Measurements from ENCODE around the gene SIX2.

SIX2 gene

DNA sequence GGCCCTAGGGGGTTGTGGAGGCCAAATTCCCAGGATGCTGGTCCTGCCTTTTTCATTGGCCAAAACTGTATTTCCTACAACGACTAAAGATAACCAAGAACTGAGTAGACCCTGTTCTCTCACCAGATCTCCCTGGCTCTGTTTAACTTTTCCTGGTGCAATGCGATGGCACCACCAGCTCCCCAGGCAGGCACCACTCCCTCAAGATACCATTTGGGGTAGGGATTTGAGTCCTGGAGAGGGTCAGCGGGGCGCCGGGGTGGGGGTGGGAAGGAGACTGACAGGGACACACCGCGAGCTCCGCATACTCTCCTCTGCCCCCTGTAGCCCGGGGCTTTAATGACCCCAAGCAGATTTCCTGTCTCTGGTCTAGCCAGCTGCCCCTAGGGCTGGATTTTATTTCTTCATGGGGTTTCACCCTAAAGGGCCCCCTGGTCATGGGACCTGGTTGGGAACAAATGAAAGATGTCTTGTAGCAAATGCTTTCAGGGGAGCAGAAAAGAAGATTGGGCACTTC is 7.3 kb downstream of the SIX2 start:
- DNase-seq (ENCODE audit: low read depth in 2 of 2) = no peak

DNA sequence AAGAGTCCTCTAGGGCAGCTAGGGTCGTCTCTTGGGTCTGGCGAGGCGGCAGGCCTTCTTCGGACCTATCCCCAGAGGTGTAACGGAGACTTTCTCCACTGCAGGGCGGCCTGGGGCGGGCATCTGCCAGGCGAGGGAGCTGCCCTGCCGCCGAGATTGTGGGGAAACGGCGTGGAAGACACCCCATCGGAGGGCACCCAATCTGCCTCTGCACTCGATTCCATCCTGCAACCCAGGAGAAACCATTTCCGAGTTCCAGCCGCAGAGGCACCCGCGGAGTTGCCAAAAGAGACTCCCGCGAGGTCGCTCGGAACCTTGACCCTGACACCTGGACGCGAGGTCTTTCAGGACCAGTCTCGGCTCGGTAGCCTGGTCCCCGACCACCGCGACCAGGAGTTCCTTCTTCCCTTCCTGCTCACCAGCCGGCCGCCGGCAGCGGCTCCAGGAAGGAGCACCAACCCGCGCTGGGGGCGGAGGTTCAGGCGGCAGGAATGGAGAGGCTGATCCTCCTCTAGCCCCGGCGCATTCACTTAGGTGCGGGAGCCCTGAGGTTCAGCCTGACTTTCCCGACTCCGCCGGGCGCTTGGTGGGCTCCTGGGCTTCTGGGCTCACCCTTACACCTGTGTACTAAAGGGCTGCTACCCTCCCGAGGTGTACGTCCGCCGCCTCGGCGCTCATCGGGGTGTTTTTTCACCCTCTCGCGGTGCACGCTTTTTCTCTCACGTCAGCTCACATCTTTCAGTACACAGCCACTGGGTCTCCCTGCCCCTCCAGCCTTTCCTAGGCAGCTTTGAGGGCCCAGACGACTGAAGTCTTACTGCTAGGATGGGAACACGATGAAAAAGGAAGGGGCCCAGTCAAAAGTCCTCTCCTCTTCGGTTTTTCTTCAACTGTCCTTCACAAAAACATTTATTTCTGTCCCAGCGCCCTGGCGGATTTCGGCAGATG is 8.1 kb downstream of the SIX2 start:
- no peak for DNase-seq (ENCODE audit: low read depth in 2 of 2)

DNA sequence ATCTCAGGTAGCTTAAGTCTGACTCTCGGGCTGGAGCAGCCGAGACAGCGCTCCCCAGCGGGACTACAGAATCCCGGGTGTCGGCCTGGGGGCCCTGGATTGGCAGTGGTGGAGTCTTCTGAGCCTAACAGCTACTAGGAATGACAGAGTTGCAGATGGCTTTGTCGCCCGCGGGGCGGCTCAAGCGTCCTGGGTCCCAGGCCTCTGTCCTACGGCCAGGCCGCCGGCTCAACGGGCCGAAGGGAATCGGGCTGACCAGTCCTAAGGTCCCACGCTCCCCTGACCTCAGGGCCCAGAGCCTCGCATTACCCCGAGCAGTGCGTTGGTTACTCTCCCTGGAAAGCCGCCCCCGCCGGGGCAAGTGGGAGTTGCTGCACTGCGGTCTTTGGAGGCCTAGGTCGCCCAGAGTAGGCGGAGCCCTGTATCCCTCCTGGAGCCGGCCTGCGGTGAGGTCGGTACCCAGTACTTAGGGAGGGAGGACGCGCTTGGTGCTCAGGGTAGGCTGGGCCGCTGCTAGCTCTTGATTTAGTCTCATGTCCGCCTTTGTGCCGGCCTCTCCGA is 8.8 kb downstream of the SIX2 start:
- no peak for DNase-seq (ENCODE audit: low read depth in 2 of 2)

DNA sequence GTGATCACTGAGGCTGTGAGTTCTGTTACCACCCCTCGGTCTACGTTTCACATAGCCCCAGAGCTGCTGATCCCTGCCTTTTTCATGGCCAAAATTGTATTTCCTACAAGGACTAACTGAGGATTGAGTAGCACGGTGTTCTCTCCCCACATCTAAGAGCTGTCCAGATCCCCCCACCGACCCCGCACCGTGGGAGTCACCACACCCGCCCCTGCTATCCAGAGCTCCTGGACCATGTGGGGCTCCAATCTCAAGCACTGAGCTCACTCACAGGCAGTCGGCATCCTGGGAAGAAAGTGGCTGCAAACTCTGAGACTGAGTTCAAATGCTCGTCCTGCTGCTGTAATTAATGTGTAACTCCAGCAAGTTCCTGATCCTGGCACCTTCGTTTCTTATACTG is 9.7 kb downstream of the SIX2 start:
- DNase-seq (ENCODE audit: low read depth in 2 of 2) = no peak

DNA sequence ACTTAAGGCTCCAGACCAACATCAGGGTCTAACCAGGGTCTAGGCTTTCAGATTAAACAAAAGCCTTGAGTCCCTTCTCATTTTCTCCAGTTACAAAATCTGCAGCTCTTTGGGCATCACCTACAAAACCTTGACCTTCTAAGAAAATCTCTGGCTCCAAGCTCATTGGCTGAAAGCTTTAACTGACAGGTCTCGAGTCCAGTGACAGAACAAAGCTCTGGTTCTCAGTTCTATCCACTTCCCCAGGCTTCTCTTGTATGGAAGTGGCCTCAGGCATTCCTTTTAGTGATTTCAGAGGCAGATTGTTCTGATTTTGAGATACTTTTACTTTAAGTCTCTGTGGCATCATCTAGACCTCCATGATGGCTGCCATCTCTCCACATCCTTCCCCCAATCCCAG is 11.3 kb downstream of the SIX2 start:
- DNase-seq (ENCODE audit: low read depth in 2 of 2) = no peak

DNA sequence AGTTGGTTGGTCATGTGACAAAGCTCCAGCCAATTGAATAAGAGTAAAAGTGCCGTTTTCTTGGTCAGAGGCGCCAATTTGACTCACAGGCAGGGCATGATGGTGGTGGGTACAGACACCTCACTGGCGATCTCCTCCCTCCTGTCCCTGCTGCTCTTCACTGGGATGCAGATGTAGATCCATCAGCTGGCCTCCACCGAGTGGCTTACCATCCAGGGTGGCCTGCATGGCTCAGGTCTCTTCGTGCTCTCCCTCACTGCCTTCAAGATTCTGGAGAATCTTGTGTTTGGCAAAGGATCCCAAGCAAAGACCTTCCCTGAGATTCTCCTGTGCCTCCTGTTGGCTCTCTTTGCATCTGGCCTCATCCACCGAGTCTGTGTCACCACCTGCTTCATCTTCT is 12.9 kb downstream of the SIX2 start:
- no peak for DNase-seq (ENCODE audit: low read depth in 2 of 2)

DNA sequence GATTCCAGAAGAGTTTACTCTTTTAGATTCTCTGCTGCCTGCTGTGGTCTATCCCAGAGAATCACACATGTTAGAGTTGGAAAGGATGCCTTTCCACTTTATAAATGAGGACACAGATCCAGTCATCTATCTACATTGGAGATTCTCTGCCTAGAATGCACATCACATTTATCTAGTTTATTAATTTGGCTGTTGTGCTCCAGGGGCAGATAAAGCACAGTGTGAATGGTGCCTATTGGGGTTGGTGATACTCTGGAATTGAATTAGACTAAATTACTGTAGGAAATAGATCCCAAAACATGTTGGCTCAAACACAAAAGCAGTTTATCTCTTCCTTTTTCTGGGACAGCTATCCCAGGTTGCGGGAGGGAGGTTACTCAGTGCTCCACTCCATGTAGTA is 14.9 kb downstream of the SIX2 start:
- no peak for DNase-seq (ENCODE audit: low read depth in 2 of 2)

DNA sequence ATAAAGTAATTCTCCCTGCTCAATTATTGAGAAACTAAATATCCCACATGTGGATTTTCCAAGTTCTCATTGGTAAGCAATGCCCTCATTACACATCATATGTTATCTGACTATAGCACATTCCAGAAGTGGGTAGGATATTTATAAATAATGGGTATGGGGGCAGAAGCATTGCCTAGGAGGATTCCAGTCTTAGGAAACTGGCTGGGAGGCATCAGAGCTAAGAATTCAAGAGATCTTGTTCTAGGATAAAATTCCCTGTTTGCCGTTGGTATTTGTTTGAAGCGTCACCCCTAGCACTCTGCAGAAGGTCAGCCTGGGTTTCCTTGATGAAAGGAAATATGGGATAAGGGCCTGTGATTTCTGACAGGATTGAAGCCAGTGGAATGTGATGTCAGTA is 20.1 kb downstream of the SIX2 start:
- DNase-seq (ENCODE audit: low read depth in 2 of 2) = no peak

DNA sequence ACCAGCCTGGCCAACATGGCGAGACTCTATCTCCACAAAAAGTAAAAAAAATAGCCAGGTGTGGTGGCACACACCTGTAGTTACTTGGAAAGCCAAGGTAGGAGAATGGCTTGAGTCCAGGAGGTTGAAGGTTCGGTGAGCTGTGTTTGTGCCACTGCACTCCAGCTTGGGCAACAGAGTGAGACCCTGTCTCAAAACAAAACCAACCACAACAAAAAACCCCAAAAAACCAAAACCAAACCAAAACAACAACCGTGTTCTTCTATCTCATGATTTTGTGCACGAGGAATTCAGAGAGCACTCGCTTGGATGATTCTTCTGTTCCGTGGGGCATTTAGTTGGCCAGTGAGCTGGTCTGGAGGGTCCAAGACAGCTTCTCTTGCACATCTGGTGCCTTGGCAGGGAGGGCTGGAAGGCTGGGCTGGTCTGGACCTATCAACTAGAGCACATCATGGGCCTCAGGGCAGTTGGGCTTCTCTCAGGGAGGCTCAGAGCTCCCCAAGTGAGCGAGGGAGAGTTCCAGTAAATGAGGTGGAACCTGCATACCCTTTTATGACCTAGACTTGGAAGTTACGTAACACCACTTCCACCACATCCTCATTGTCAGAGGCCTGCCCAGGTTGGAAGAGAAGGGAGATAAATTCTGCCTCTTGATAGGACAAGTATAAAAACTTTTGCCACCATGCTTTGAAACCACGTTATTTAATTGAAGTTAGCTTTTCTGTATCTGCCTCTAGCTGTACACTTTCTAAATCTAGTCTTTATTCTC is 25.2 kb downstream of the SIX2 start:
- no peak for DNase-seq (ENCODE audit: low read depth in 2 of 2)

DNA sequence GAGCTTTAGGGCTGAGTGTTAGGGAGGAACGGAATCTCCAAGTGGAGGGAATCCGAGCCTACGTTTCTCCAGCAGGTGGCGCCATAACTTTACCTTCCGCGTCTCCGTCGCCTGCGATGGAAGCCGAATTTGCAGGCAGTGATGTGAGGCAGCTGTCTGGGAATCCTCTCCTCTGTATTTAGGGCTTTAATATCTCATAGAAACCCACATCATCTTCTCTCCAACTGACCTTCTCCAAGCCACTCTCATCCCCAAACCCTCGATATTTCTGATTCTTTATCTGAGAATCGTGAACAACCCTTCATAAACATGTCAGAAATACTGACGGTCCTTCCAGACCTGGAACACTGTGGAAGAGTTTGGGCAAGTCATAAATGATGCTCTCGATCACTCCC is 27.5 kb downstream of the SIX2 start:
- peak; percentile 30 to 37 for DNase-seq (ENCODE audit: low read depth in 2 of 2)

DNA sequence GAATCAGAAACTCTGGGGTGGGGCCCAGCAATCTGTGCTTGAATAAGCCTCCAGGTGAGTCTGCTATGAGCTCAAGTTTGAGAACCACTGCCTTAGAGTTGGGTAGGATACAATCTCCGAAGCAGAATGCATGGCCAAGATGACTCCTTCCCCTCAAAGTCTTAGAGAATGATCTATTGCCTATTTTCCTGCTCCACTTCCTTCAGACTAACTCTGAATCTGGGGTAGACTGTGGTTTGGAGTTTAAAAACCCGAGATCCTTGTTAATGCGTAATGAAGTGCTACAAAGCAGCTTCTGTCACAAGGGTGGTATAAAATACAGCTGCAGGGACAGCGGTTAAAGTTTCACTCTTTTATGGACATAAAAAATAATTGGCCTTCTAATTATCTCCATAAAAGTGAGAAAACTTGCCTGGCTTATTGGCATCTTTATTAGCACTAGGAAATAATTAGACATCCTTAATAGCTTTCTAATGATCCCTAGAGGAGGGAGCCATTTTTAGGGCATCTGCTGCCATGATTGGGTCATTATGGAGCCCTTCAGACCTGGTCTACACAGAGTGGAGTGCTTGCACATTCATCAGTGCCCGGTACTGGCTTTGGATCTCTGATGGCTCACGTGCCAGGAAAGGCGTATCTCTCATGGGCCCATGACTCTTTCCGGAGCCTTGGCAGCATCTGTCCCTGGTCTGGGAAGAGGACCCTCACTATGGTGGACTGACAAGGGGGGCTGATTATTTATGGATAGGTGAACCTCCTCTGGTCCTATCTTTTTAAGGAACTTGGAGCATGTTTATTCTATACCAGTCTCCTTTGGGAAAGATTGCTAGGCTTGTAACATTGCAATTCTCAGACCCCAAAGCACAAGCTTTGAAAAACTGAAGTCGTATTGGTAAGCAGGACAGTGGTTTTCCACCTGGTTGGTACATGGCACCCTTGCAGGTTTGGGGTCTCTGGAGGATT is 28.2 kb downstream of the SIX2 start:
- DNase-seq (ENCODE audit: low read depth in 2 of 2) = no peak

DNA sequence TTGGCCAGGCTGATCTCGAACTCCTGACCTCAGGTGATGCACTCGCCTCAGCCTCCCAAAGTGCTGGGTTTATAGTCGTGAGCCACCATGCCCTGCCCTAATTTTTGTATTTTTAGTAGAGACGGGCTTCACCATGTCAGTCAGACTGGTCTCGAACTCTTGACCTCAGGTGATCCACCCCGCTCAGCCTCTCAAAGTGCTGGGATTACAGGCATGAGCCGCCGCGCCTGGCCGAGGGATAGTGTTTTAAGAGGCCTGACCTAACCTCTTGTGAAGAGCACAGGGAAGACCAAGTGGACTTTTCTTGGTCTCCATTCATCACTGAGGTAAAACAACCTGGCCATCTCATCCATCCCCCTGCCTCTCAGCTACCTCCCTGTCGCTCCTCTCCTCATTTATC is 29.7 kb downstream of the SIX2 start:
- DNase-seq (ENCODE audit: low read depth in 2 of 2) = no peak

DNA sequence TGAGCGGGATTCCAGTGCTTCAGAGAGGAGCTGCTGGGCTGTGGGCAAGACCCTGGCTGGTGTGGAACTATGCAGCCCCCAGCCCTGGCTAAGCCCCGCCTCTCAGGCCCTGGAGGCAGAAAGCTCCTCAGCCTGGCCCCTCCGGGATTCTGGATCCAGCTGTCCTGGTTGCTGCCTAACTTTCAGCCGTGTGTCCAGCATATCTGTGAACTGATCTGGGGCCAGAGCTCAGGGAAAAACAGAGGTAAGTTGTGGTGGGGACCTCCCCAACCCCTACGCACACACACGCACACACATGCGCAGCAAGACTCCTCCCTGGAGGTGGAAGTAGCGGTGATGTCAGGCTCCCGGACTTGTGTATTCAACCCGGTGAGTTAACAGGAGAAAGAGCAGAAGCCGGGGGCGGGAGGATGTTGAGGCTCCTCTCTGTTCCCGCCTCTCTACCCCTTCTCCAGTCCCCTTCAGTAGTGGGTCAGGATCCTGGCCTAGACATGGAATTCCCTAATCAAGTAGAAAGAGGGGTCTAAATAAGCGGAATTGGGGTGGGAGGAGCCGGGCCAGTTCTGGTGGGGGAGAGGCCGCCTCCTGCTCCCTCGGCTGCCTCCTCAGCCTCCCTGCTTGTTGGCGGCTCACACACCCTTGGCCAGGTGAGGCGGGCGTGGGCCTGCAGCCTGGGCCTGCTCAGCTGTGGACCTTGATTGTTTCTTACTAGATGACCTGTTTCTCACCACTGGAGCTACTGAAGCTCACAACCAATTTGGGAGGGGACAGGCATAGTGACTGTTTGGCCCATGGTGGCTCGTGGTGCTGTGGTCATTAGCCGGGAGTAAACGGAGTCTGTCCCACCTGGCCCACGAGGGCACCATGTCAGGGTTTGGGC is 33.4 kb downstream of the SIX2 start:
- DNase-seq (ENCODE audit: low read depth in 2 of 2) = no peak

DNA sequence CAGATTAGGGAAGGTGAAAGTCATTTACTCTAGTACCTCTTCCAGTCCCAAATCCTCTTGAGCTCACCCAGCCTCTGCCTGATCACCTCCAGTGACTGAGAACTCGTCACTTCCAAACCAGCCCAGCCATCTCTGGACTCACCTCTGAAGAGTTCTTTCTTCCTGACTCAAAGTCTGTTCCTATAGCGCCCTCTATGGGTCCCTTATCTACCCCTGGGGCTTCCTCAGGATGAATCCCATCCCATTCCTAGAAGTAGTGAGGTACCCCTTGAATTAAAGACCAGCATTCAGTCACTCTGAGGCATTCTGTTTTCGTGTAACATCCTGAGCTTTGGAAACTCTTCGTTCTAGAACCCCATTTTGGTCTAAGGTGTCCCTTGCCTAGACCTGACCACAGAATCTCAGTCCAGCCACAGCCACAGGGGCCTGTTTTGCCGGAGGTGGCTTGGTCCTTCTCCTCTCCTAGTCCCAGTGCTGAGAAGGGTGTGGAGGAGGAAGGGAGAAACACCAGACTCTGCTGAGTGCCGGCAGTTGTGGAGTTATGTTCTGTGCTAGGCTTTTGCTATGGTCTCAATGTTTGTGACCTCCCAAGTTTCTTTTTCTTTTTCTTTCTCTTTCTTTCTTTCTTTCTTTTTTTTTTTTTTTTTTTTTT is 35.1 kb downstream of the SIX2 start:
- DNase-seq (ENCODE audit: low read depth in 2 of 2) = no peak

DNA sequence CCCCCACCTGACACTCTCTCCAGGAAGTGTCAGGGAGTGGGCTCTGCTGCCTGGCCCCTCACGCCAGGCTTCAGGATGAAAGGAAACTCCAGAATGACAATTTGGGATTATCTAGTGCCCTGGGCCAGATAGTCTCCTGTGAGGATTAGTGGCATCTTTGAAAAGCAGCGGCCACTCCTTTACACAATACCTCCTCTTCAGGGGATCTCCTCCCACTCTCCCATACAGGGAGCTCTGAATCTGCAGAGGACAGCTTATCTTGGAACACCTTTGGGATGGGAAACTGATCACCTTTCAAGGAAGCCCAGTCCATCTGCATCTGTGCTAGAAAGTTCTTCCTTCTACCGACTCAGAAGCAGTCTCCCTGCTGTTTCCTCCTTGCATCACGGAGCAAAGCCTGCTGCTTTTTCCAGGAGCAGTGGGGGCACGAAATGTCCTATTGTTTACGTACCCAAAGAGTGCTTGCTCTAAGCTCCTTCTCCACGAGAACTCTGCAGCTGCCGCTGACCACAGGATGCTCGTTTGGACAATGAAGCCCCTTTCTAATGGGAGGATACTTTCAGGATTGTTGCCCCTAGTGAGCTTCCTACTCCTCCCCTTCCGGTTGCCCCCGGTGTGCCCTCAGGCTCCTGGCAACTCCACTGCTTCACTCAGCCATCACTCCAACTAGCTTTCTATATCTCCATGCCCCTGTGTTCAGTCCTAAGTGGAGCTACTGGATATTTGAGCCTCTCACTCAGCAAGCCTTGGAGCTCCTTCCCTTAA is 36.3 kb downstream of the SIX2 start:
- no peak for DNase-seq (ENCODE audit: low read depth in 2 of 2)

DNA sequence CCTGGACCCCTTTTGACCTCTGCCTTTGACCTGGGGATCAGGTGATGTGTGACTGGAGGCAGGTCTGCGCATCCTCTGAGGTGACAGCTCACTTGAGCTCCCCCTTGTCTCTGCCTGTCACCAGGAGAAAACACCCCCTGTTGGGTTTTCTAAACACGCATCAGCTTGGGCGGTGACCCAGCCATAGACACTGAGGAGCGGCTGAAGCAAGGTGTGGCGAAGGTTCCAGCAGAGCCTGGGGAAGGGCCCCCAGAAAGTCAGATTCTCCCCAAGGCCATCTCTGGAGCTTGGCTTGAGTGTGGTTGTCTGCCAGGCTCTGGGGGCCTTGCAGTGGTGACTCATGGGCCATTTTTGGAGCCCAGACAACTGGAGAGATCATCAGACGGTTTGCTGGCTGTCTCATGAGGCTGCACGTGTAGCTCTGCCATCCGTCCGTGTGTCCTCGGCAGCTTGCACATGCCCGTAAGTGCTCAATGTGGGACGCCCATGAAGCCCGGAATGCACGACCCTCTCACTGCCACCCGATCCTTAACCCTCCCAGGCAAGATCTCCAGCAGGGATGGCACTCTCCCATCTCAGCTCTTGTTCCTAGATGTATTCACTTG is 38.3 kb downstream of the SIX2 start:
- DNase-seq (ENCODE audit: low read depth in 2 of 2) = no peak

DNA sequence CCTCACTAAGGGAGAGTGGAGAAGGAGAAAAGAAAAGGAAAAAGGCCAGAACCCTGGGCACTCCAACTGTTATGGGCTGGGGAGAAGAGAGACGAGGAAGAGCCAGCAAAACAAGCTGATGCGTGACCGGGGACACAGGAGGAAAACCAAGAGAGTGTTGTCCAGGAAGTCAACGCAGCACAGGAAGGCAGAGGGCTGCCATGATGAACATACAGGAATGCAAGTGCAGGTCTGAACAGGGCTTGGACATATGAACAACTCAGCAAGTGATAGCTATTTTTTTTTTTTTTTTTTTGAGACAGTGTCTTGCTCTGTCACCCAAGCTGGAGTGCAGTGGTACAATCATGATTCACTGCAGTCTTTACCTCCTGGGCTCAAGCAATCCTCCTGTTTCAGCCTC is 39.3 kb downstream of the SIX2 start:
- DNase-seq (ENCODE audit: low read depth in 2 of 2) = no peak

DNA sequence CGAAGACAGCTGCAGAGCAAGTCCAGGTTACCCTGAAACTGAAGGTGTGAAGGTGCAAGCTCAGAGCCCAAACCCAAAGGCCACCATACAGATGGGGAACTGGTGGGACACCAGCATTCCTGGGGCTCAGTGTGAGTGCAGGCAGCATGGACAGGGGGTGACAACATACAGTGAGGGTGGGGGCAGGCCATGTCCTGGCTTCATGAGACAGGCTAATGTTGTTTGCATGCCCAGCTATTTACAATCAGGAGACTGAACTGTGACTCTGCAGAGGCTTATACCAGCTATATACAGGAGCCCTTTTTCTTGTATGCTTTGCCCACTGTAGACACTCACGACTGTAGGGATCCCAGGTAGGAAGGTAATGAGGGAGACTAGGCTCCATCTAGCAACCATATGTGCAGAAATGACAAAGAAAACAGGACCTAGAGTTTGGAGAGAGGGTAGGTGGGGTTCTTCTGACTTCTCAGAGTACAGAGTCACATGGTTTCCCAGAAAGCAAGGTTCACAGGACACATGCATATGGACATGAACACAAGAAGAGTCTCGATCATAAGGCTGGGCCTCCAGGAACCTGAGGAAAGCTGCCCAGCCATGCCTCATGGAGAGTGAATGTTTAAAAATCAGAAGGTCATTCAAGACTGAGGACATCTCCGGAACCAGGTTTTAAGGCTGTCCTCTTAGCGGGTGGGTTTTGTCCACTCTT is 41.4 kb downstream of the SIX2 start:
- DNase-seq (ENCODE audit: low read depth in 2 of 2) = no peak

Data from fibroblast of skin of left quadriceps (primary cell).